Ectodermal cell (in vitro differentiated cells): ENCODE data around the gene CYTH2.
A peak's percentile ranks its signal among the peaks of the same experiment; 100 is the strongest.

ENCODE experiments used
- H3K27ac ChIP-seq: 2 replicates; pipeline ENCODE4 v1.7.0; 2013; ENCODE audit warnings: mild to moderate bottlenecking, low read depth, low read length; ENCODE audit not compliant: insufficient read depth, poor library complexity, severe bottlenecking
- H3K27me3 ChIP-seq: 2 replicates; pipeline ENCODE4 v1.7.0; 2013; ENCODE audit warnings: mild to moderate bottlenecking, low read length; ENCODE audit not compliant: insufficient read depth, control insufficient read depth, poor library complexity, severe bottlenecking
- H3K36me3 ChIP-seq: one replicate; pipeline ENCODE4 v1.7.0; 2013; ENCODE audit warnings: low read length; ENCODE audit not compliant: control insufficient read depth, insufficient read depth
- H3K4me1 ChIP-seq: one replicate; pipeline ENCODE4 v1.7.0; 2013; ENCODE audit warnings: low read length; ENCODE audit not compliant: control insufficient read depth, insufficient read depth
- H3K4me3 ChIP-seq: 2 replicates; pipeline ENCODE4 v1.7.0; 2013; ENCODE audit warnings: low read depth, low read length, control low read depth; ENCODE audit not compliant: insufficient read depth
- H3K9me3 ChIP-seq: 2 replicates; pipeline ENCODE4 v1.7.0; 2013; ENCODE audit warnings: mild to moderate bottlenecking, low read length, moderate library complexity; ENCODE audit not compliant: control insufficient read depth
- WGBS, 2 experiments: methylation state at CpG; one replicate each; pipeline ENCODE4 v1.1.7; 2013; ENCODE audit warnings: missing lambda C conversion rate in 2 of 2; 5-methylcytosine and 5-hydroxymethylcytosine counted together

The CYTH2 gene

DNA sequence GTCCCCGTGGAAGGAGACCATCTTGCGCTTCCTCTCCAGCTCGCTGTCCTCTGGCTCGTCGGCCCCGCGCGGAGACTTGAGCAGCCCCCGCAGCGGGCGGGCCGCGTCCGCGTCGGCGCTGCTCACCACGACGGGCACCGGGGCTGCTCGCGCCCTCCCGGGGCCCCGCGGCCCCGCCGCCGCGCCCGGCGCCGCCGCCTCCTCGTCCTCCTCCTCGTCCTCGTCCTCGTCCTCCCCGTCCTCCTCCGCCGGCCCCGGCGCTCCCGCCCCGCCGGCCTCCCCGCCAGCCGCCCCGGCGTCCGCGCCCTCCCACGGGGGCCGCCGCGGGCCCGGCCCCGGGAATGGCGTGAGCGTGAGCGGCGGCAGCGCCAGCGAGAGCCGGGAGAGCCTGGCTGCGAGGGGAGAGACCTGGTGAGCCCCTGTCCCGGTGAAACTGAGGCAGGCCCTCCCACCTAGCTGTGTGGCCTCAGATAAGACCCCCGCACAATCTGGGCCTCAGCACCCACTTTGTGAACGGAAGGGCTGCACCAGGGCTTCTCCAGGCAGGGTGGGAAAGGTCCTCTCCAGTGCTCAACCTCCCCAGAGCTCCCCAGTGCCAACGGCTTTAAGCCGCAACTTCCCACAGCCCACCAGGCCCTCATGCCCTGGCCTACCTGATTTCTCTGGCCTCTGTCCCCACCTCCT is 24.7 kb downstream of the CYTH2 start:
- H3K27me3 ChIP-seq = peaks cover 43% of the 10 kb centered on the region
- H3K27ac ChIP-seq = no peak overlapping the region
- 7% methylated on average over 70 of the region's 70 CpGs for WGBS, 2 experiments
- H3K4me1 ChIP-seq = peaks cover 6% of the 10 kb centered on the region
- peak overlapping the region; percentile 55 for H3K4me3 ChIP-seq
- H3K36me3 ChIP-seq = no peaks in the 10 kb centered on the region
- H3K9me3 ChIP-seq = no peaks in the 10 kb centered on the region

DNA sequence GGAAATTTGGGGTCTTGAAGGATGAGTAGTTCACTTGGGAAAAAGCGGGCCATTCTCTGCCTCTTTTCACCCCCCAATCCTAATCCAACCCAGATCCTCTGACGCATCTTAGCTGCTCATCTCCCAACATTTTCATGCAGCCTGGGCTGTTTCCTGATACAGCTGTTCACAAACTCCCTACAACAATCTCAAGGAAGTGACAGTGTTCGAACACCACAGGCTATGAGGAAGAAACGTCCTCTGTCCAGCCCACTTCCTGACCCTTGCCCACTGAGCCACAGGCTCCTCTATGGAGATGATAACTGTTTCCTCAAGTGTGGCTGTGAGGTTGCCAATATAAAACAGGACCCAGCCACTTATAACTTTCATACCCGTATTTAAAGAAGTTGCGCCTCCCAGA is 26.2 kb downstream of the CYTH2 start:
- Histone ChIP-seq H3K4me3 (no peak overlapping the region), H3K4me1 (peaks cover 5% of the 10 kb centered on the region), H3K27ac (no peak overlapping the region), H3K9me3 (no peaks in the 10 kb centered on the region), H3K27me3 (peaks cover 37% of the 10 kb centered on the region), H3K36me3 (no peaks in the 10 kb centered on the region)
- WGBS, 2 experiments = 91% methylated on average over 6 of the region's 6 CpGs

DNA sequence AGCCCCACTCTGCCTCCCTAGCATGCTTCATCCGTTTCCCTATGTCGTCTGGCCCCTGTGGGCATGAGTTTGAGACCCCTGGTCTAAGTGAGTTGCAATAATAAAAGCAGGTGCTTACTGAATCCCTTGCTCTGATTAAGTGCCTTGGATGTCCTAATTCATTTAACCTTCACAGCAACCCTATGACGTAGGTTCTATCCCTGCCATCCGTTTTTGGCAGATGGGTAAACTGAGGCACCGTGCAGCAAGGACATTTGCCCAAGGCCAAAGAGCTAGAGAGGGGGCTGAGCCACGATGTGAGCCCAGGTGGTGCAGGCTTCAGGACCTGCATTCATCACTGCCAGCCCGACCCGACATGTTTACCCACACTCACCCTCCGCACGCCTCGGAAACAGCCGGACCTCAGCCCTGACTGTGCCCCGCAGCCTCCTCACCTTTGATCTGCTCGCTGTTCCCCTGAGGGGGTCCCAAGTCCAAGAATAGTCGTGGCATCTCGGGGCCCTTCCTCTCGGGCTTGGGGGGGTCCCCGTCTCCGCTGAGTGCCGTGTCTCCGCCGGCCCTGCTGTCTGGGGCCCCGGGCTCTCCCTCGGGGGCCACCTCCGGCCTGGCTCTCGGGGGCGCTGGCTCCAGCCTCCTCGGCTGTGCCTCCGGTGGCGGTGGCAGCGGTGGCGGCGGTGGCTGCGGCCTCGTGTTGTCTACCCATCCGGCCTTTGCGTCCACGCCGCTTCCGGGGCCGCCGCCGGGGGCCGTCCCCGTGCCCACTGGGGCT is 28.0 kb downstream of the CYTH2 start:
- Histone ChIP-seq H3K4me3 (no peak overlapping the region), H3K27ac (no peak overlapping the region), H3K9me3 (no peaks in the 10 kb centered on the region), H3K27me3 (peaks cover 20% of the 10 kb centered on the region), H3K4me1 (no peaks in the 10 kb centered on the region), H3K36me3 (no peaks in the 10 kb centered on the region)
- WGBS, 2 experiments = 94% methylated on average over 45 of the region's 45 CpGs

DNA sequence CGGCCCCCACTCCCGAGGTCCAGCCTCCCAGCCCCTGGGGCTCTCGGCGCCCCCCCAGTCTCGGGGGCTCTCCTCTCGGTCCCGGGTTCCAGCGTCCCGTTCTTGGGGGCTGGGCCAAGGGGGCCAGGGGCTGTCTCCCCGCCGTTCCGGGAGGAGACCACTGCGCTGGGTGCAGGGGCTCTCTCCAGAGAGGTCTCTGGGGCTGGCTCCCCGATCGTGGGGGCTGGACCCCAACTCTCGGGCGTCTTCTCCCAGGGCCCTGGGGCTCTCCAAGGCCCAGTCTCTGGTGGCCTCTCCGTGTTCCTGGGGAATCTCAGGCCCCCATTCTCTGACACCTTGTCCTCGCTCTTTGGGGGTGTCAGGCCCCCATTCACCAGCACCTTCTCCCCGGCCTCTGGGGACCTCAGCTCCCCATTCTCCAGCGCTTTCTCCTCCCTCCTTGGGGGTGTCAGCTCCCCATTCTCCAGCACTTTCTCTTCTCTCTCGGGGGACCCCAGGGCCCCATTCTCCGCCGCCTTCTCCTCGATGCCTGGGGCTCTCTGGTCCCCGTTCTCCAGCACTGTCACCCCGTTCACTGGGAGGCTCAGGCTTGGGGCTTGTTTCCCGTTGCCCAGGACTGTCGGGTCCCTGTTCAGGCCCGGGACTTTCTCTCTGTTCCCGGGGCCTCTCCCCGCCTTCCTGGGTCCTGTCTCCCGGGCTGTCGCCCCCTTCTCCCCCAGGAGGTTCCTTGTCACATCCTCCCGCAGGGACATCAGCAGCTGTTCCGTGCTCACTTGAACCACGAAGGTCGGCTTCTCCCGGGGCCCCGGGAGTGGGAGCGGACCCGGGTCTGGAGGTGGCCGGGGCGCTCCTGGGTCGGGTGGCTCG is 28.8 kb downstream of the CYTH2 start:
- Histone ChIP-seq H3K36me3 (no peaks in the 10 kb centered on the region), H3K4me1 (peaks cover 4% of the 10 kb centered on the region), H3K9me3 (no peaks in the 10 kb centered on the region), H3K27ac (no peak overlapping the region), H3K4me3 (no peak overlapping the region), H3K27me3 (peaks cover 19% of the 10 kb centered on the region)
- 94% methylated on average over 46 of the region's 46 CpGs for WGBS, 2 experiments

DNA sequence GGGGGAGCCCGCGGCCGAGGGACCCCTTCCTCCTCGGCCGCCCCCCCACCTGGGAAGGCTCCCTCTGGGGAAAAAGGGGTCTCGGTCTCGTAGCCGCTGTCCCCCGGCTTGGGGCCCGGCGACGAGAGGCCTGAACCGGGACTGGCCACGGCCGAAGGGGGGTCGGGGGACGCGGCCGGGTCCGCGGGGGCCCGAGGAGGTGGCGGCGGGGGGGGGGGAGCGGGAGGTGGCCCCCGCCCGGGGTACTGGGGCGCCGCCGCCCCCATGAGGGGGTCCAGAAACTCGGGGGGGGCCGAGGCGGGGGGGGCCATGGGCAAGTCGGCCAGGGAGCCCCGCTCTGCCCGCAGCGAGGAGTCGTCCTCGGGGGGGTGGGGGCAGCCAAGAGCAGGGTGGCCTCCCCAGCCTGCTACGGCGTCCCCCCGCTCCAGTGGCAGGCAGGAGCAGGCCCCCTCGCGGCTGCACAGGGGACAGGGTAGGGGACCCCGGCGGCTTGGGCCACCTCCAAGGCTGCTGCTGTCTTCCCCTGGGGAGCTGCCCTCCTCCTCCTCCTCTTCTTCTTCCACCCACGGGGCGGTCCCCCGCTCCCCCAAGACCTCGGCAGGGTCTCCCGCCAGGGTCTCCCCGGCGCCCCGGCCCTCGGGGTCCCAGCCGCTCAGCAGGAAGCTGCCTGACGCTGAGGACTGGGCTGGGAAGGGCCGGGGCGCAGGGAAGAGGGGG is 29.6 kb downstream of the CYTH2 start:
- no peaks in the 10 kb centered on the region for H3K36me3 ChIP-seq

DNA sequence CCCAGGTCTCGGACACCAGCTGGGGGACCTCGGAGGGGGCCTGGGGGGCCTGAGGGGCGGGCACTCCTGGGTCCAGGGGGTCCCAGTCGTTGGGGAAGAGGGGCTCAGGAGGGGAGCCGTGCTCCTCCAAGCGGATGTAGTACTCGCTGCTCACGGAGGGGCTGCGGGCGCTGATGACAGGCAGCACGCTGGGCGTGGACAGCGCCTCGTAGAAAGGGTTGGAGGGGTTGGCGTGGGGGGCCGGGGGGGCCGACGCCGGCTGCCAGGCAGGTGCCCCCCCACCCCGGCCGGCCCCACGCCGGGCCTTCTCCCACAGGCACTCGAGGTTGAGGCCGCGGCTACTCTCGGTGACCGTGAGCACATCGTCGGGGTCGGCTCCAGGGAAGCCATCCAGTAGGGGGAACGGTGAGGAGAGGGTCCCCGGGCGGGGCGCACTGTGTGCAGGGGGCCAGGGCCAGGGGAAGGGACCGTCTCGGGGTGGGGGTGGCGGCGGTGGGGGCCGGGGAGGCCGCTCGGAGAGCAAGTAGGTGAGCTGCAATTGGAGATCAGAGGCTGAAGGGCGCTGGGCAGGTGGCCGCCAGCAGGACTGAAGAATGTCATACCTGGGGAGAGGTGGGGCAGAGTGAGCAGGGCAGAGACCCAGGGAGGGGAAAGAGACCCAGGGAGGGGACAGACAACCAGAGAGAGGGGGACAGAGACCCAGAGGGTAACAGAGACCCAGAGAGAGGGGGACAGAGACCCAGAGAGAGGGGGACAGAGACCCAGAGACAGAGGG is 30.3 kb downstream of the CYTH2 start:
- Histone ChIP-seq H3K4me3 (no peak overlapping the region), H3K9me3 (no peaks in the 10 kb centered on the region), H3K36me3 (no peaks in the 10 kb centered on the region), H3K27ac (no peak overlapping the region), H3K27me3 (peaks cover 13% of the 10 kb centered on the region), H3K4me1 (peaks cover 4% of the 10 kb centered on the region)
- WGBS, 2 experiments = 91 to 92% methylated on average over 44 of the region's 44 CpGs

More for the DNA sequence above, 29.6 kb downstream of the CYTH2 start:
- Histone ChIP-seq H3K27ac (no peak overlapping the region), H3K27me3 (peaks cover 19% of the 10 kb centered on the region), H3K4me3 (no peak overlapping the region), H3K9me3 (no peaks in the 10 kb centered on the region), H3K4me1 (peaks cover 4% of the 10 kb centered on the region)
- WGBS, 2 experiments = 90 to 93% methylated on average over 59 of the region's 59 CpGs

DNA sequence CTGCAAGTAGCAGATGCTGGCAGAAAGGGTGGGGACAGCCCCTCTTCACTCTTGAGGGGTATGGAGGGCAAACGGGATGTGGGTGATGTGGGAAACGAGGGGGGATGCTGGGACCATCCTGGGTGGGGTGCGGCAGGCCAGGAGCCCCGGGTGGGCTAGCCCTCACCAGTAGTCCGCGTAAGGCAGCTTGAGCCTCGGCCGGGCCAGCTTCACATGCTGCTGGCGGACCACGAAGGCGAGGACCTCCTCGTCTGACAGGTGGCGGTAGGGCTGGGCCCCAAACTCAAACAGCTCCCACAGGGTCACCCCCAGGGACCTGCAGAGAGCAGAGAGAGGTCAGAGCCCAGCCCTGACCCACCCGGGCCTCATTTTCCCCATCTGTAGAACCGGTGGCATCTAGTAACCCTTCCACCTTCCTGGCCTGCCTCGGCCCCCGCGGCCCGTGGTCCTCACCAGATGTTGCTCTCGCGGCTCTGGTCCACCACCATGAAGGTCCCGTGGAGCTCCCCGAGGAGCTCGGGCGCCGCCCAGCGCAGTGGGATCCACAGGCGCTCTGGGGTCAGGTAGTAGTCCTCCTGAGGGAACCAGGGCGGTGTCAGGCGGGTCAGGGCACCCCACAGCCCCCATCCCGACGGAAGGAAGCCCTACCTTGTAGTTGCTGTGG is 31.8 kb downstream of the CYTH2 start:
- Histone ChIP-seq H3K27me3 (peaks cover under 1% of the 10 kb centered on the region), H3K27ac (no peak overlapping the region), H3K9me3 (no peaks in the 10 kb centered on the region), H3K4me3 (peak overlapping the region; percentile 39), H3K4me1 (peaks cover 4% of the 10 kb centered on the region), H3K36me3 (no peaks in the 10 kb centered on the region)
- WGBS, 2 experiments = 54% methylated on average over 32 of the region's 32 CpGs

DNA sequence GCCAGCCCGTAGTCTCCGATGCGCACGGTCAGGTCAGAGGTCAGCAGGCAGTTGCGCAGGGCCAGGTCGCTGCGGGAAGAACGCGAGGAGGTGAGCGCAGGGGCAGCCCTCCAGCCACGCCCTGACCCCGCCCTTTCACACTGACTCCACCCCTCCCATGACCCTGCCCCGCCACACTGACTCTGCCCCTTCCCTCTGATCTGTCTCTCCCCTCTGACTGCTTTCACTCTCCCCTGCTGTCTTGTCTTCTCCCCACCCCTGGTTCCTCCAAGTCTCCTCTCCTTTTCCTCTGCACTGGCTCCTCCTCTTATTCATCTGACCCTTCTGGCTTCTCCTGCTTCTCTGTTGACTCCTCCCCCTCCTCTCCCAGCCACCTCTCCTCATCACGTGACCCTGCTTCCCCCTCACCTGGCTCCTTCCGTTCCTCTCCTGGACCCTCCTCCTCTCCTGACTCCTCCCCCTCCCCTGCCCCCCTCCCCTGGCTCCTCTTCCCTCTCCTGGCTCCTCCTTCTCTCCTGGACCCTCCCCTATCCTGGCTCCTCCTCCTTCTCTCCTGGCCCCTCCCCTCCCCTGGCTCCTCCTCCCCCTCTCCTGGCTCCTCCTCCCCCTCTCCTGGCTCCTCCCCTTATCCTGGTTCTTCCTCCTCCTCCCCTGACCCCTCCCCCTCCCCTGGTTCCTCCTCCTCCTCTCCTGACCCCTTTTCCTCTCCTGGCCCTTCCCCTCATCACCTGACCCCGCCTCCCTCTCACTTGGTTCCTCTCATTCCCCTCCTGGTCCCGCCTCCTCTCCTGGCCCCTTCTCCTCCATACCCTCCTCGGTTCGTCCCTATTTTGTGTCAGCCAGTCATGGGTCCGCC is 32.6 kb downstream of the CYTH2 start:
- Histone ChIP-seq H3K9me3 (no peaks in the 10 kb centered on the region), H3K27me3 (no peaks in the 10 kb centered on the region), H3K4me3 (peak overlapping the region; percentile 39), H3K4me1 (peaks cover 4% of the 10 kb centered on the region), H3K27ac (no peak overlapping the region), H3K36me3 (no peaks in the 10 kb centered on the region)
- 1 to 2% methylated on average over 20 of the region's 20 CpGs for WGBS, 2 experiments
